Measurements from ENCODE around the gene NINJ2. TPM values are rescaled to one million over a fixed set of nuclear protein-coding genes. Genes with fewer than 3 reads are reported as not detected.
"Not testable (repeated sequence)": the region's sequence is repeated elsewhere in the genome, so short reads cannot be mapped to it uniquely, and the experiment has no call there.

Gene NINJ2
- total and polyA plus RNA-seq, 2 experiments from 2014 or later = 4.9 to 5.2 TPM

DNA sequence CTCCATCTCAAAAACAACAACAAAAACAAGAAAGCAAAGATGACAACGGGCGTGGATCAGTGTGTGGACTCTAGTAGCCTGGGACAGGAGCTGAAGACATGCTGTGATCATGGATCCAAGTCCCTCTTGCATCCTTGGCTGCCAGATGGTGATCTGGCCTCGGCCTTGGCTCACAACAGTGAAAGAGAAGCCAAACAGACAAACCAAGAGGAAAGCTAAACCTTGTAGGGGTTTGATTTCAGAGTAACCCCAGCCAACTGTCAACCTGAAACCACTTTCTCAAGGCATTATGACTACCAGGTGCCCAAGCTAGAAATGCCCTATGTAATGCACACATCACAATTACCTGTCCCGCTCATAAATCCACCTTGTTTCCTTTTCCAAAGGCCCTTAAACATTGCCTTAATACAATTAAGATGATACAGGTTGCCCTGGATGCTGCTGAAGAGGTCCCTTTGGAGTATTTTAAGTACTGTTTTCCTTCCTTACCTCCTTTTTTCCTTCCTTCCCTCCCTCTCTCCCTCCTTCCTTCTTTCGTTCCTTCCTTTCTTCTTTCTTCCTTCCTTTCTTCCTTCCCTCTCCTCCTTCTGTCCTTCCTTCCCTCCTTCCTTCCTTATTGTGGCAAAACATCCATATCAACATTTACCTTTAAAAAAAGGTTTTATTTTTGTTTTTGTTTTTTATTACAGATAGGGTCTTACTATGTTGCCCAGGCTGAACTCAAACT, 41.4 kb upstream of the NINJ2 start:
- H4K20me1 ChIP-seq (ENCODE audit: insufficient read depth) = no peaks in the 10 kb centered on the region
- no peaks in the 10 kb centered on the region; the same call in 1 of the 2 replicates for H3K27me3 ChIP-seq (replicated peaks; ENCODE audit: insufficient read depth)

GRCh38 chr12:701896-702539, 38.8 kb upstream of the NINJ2 start:
- no peak overlapping the region for H3K4me3 ChIP-seq
- in situ Hi-C loops (cut with MboI) = no loop called here
- H3K9me2 ChIP-seq (ENCODE audit: insufficient read depth) = no peaks in the 10 kb centered on the region
- H3K9ac ChIP-seq = no peak overlapping the region
- no peak overlapping the region for H2AFZ ChIP-seq
- H3K9me3 ChIP-seq (ENCODE audit: low read depth) = no peaks in the 10 kb centered on the region
- no peaks in the 10 kb centered on the region for H3F3A ChIP-seq (ENCODE audit: insufficient read depth)
- H3K27ac ChIP-seq = no peak overlapping the region
- H3K4me2 ChIP-seq (ENCODE audit: unreplicated experiment) = no peak overlapping the region
- no peak for DNase-seq
- H3K27me3 ChIP-seq (replicated peaks; ENCODE audit: insufficient read depth) = no peaks in the 10 kb centered on the region; the same call in 1 of the 2 replicates
- H3K79me2 ChIP-seq (ENCODE audit: insufficient read depth) = no peaks in the 10 kb centered on the region
- 73 to 79% methylated on average over 11 of the region's 11 CpGs for WGBS, 2 experiments (ENCODE audit: low coverage in 1 of 2, low lambda C conversion rate in 2 of 2, missing lambda C conversion rate in 2 of 2)
- H3K36me3 ChIP-seq (ENCODE audit: low read depth) = no peaks in the 10 kb centered on the region
- no peaks in the 10 kb centered on the region for H4K20me1 ChIP-seq (ENCODE audit: insufficient read depth)
- TF ChIP-seq EZH2phosphoT487 (IDR thresholded peaks at IDR 0.05; ENCODE audit: insufficient read depth, low read depth) = no peak
- TF ChIP-seq EZH2 (IDR thresholded peaks at IDR 0.05; ENCODE audit: insufficient read depth, poor library complexity, severe bottlenecking) = no peak
- H3K4me1 ChIP-seq (ENCODE audit: insufficient read depth) = no peaks in the 10 kb centered on the region

More for the DNA sequence above, 41.4 kb upstream of the NINJ2 start:
- Histone ChIP-seq H2AFZ (no peak overlapping the region), H3K9me3 (ENCODE audit: low read depth) (no peaks in the 10 kb centered on the region), H3K9ac (no peak overlapping the region), H3K4me3 (no peak overlapping the region), H3K79me2 (ENCODE audit: insufficient read depth) (no peaks in the 10 kb centered on the region), H3K9me2 (ENCODE audit: insufficient read depth) (no peaks in the 10 kb centered on the region), H3K36me3 (ENCODE audit: low read depth) (no peaks in the 10 kb centered on the region), H3K4me2 (ENCODE audit: unreplicated experiment) (no peak overlapping the region), H3K4me1 (ENCODE audit: insufficient read depth) (no peaks in the 10 kb centered on the region), H3K27ac (no peak overlapping the region), H3F3A (ENCODE audit: insufficient read depth) (no peaks in the 10 kb centered on the region)
- in situ Hi-C loops (cut with MboI) = no loop called here
- no peak for DNase-seq
- 33 to 36% methylated on average over 5 of the region's 5 CpGs for WGBS, 2 experiments (ENCODE audit: low coverage in 1 of 2, low lambda C conversion rate in 2 of 2, missing lambda C conversion rate in 2 of 2)
- no peak for TF ChIP-seq EZH2 (IDR thresholded peaks at IDR 0.05; ENCODE audit: insufficient read depth, poor library complexity, severe bottlenecking)

- Histone ChIP-seq H2AFZ (no peak overlapping the region), H3K36me3 (ENCODE audit: low read depth) (no peaks in the 10 kb centered on the region), H3F3A (ENCODE audit: insufficient read depth) (no peaks in the 10 kb centered on the region), H3K79me2 (ENCODE audit: insufficient read depth) (no peaks in the 10 kb centered on the region), H3K9me2 (ENCODE audit: insufficient read depth) (no peaks in the 10 kb centered on the region), H3K9me3 (ENCODE audit: low read depth) (no peaks in the 10 kb centered on the region), H4K20me1 (ENCODE audit: insufficient read depth) (no peaks in the 10 kb centered on the region), H3K9ac (no peak overlapping the region), H3K27me3 (replicated peaks; ENCODE audit: insufficient read depth) (no peaks in the 10 kb centered on the region), H3K4me1 (ENCODE audit: insufficient read depth) (no peaks in the 10 kb centered on the region), H3K4me2 (ENCODE audit: unreplicated experiment) (no peak overlapping the region), H3K4me3 (no peak overlapping the region), H3K27ac (no peak overlapping the region)
- TF ChIP-seq EZH2phosphoT487 (IDR thresholded peaks at IDR 0.05; ENCODE audit: insufficient read depth, low read depth) (no peak), EZH2 (IDR thresholded peaks at IDR 0.05; ENCODE audit: insufficient read depth, poor library complexity, severe bottlenecking) (no peak)
- 54 to 57% methylated on average over 4 of the region's 4 CpGs for WGBS, 2 experiments (ENCODE audit: low coverage in 1 of 2, low lambda C conversion rate in 2 of 2, missing lambda C conversion rate in 2 of 2)
- no peak for DNase-seq
- in situ Hi-C loops (cut with MboI) = no loop called here
Observed at GRCh38 chr12:700016-700415, 36.8 kb upstream of the NINJ2 start.

DNA sequence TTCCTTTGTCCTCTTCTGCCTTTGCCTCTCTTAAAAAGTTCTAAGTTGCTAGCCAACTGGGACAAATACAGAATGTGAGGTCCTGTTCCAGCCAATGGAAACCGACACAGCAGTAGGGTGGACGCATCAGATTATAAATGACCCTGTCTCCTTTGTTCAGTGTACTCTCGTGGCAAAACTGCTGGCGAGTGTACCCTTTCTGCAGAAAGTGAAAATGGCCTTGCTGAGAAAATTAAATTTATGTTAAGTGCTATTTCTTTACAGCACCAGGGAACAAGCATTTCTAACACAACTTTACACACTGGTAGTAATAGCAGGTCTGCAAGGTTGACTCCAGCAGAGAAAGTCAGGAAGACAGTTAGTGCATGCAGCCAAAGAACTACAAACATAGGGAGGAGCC, 35.0 kb upstream of the NINJ2 start:
- H3K4me3 ChIP-seq; H3K9ac ChIP-seq; H4K20me1 ChIP-seq (ENCODE audit: insufficient read depth); H2AFZ ChIP-seq; H3K9me2 ChIP-seq (ENCODE audit: insufficient read depth); H3K27ac ChIP-seq; H3F3A ChIP-seq (ENCODE audit: insufficient read depth); H3K79me2 ChIP-seq (ENCODE audit: insufficient read depth); DNase-seq; H3K36me3 ChIP-seq (ENCODE audit: low read depth); H3K4me1 ChIP-seq (ENCODE audit: insufficient read depth); H3K27me3 ChIP-seq (replicated peaks; ENCODE audit: insufficient read depth); in situ Hi-C loops (cut with MboI); H3K9me3 ChIP-seq (ENCODE audit: low read depth); H3K4me2 ChIP-seq (ENCODE audit: unreplicated experiment): not testable (repeated sequence)
- WGBS, 2 experiments (ENCODE audit: low coverage in 1 of 2, low lambda C conversion rate in 2 of 2, missing lambda C conversion rate in 2 of 2) = 46 to 60% methylated on average over 4 of the region's 4 CpGs

Data from GM23248 (cell line).